MM.1S (cell line): Measurements from ENCODE around the gene STK10.

Experiments
- DNase-seq: peaks from one replicate; pipeline ENCODE4 v3.0.0-alpha.2; 2015
- H2AFZ ChIP-seq: fragments of 300-600 bp; sonication (generic); 2 replicates; pipeline ENCODE4 v1.6.0; 2016; ENCODE audit warnings: antibody characterized with exemption, low read length
- H3F3A ChIP-seq: fragments of 300-600 bp; sonication (generic); 2 replicates; pipeline ENCODE4 v1.6.1; 2016; ENCODE audit warnings: mild to moderate bottlenecking, antibody characterized with exemption, low read length, moderate library complexity, mixed read lengths; ENCODE audit not compliant: insufficient read depth
- H3K27ac ChIP-seq: fragments of 300-600 bp; sonication (generic); 2 replicates; pipeline ENCODE4 v1.5.1; 2016; ENCODE audit warnings: mild to moderate bottlenecking, low read length
- H3K27me3 ChIP-seq: fragments of 300-600 bp; sonication (generic); replicated peaks from 2 replicates; pipeline ENCODE4 v1.6.0; 2016; ENCODE audit warnings: low read length; ENCODE audit not compliant: insufficient read depth
- H3K36me3 ChIP-seq: fragments of 300-600 bp; sonication (generic); replicated peaks from 2 replicates; pipeline ENCODE4 v1.6.1; 2016; ENCODE audit warnings: mild to moderate bottlenecking, low read length, mixed read lengths; ENCODE audit not compliant: insufficient read depth
- H3K4me1 ChIP-seq: fragments of 300-600 bp; sonication (generic); 2 replicates; pipeline ENCODE4 v1.6.1; 2016; ENCODE audit warnings: low read length, mixed read lengths
- H3K4me2 ChIP-seq: fragments of 300-600 bp; sonication (generic); 2 replicates; pipeline ENCODE4 v1.6.0; 2016; ENCODE audit warnings: low read depth, low read length
- H3K4me3 ChIP-seq: fragments of 300-600 bp; sonication (generic); 2 replicates; pipeline ENCODE4 v1.5.1; 2016; ENCODE audit warnings: low read length, mixed read lengths
- H3K79me2 ChIP-seq: fragments of 300-600 bp; sonication (generic); 2 replicates; pipeline ENCODE4 v1.6.1; 2016; ENCODE audit warnings: mixed run types, low read length, mixed read lengths
- H3K9ac ChIP-seq: fragments of 300-600 bp; sonication (generic); 2 replicates; pipeline ENCODE4 v1.6.1; 2016; ENCODE audit warnings: low read length, mixed read lengths
- H3K9me2 ChIP-seq: fragments of 300-600 bp; sonication (generic); replicated peaks from 2 replicates; pipeline ENCODE4 v1.6.1; 2016; ENCODE audit warnings: mild to moderate bottlenecking, low read length, mixed read lengths; ENCODE audit not compliant: insufficient read depth
- H3K9me3 ChIP-seq: fragments of 300-600 bp; sonication (generic); replicated peaks from 2 replicates; pipeline ENCODE4 v1.6.1; 2016; ENCODE audit warnings: mild to moderate bottlenecking, low read length, mixed read lengths; ENCODE audit not compliant: insufficient read depth
- H4K20me1 ChIP-seq: fragments of 300-600 bp; sonication (generic); 2 replicates; pipeline ENCODE4 v1.6.1; 2016; ENCODE audit warnings: mild to moderate bottlenecking, low read length, moderate library complexity, mixed read lengths; ENCODE audit not compliant: insufficient read depth
- CTCF ChIP-seq: fragments of 300-600 bp; sonication (generic); IDR thresholded peaks from 2 replicates; pipeline ENCODE4 v1.5.1; 2016; ENCODE audit warnings: antibody characterized with exemption, low read length, mixed read lengths
- EZH2 ChIP-seq: fragments of 300-600 bp; sonication (generic); optimal IDR thresholded peaks from 2 replicates; pipeline ENCODE3; 2017; ENCODE audit warnings: low read depth, mild to moderate bottlenecking, antibody characterized with exemption, low read length, mixed read lengths
- EZH2phosphoT487 ChIP-seq: fragments of 300-600 bp; sonication (generic); IDR thresholded peaks from 2 replicates; pipeline ENCODE4 v1.6.1; 2018; ENCODE audit warnings: antibody characterized with exemption, low read length

Gene STK10

GRCh38 chr5:172131690-172132089 lies 56.3 kb downstream of the STK10 start:
- Histone ChIP-seq H3K79me2 (peaks cover 78% of the 10 kb centered on the region), H3K27me3 (no peaks in the 10 kb centered on the region), H3K9me2 (no peaks in the 10 kb centered on the region), H2AFZ (no peak overlapping the region), H3K9ac (no peak overlapping the region), H3K4me1 (no peaks in the 10 kb centered on the region), H4K20me1 (no peaks in the 10 kb centered on the region), H3K4me2 (no peak overlapping the region), H3K36me3 (no peaks in the 10 kb centered on the region), H3F3A (no peaks in the 10 kb centered on the region), H3K27ac (no peak overlapping the region), H3K4me3 (no peak overlapping the region), H3K9me3 (no peaks in the 10 kb centered on the region)
- DNase-seq = no peak
- TF ChIP-seq CTCF = no peak
- no peak for TF ChIP-seq EZH2phosphoT487
- TF ChIP-seq EZH2 = no peak

GRCh38 chr5:172129256-172129910 lies 58.6 kb downstream of the STK10 start:
- no peak for TF ChIP-seq EZH2
- no peak for TF ChIP-seq CTCF
- no peak for TF ChIP-seq EZH2phosphoT487
- Histone ChIP-seq H3K36me3 (no peaks in the 10 kb centered on the region), H3K27me3 (no peaks in the 10 kb centered on the region), H3K4me3 (no peak overlapping the region), H3K4me2 (no peak overlapping the region), H2AFZ (no peak overlapping the region), H3K9ac (no peak overlapping the region), H4K20me1 (no peaks in the 10 kb centered on the region), H3K9me2 (no peaks in the 10 kb centered on the region), H3K9me3 (no peaks in the 10 kb centered on the region), H3K27ac (no peak overlapping the region), H3K79me2 (peaks cover 59% of the 10 kb centered on the region), H3K4me1 (no peaks in the 10 kb centered on the region), H3F3A (no peaks in the 10 kb centered on the region)
- no peak for DNase-seq

GRCh38 chr5:172127581-172127980 lies 60.4 kb downstream of the STK10 start:
- H3K9ac ChIP-seq = no peak overlapping the region
- H3K36me3 ChIP-seq = 0 out of 2 replicates have a peak, but pooled peaks cover 2% of the 10 kb centered on the region
- H3K4me2 ChIP-seq = no peak overlapping the region
- DNase-seq = no peak
- H4K20me1 ChIP-seq = no peaks in the 10 kb centered on the region
- no peaks in the 10 kb centered on the region for H3K9me2 ChIP-seq
- H3F3A ChIP-seq = no peaks in the 10 kb centered on the region
- peaks cover 48% of the 10 kb centered on the region for H3K79me2 ChIP-seq
- no peak overlapping the region for H3K27ac ChIP-seq
- no peaks in the 10 kb centered on the region for H3K9me3 ChIP-seq
- H2AFZ ChIP-seq = no peak overlapping the region
- H3K4me1 ChIP-seq = no peaks in the 10 kb centered on the region
- H3K4me3 ChIP-seq = no peak overlapping the region
- H3K27me3 ChIP-seq = no peaks in the 10 kb centered on the region
- TF ChIP-seq EZH2 (no peak), CTCF (no peak), EZH2phosphoT487 (no peak)
